ENCODE data around the gene TM9SF2.

- TF ChIP-seq EP300 (IDR thresholded peaks at IDR 0.05; ENCODE audit: low read depth) (no peak), CTCF (IDR thresholded peaks at IDR 0.05) (no peak)
Measured at GRCh38 chr13:99517577-99517976, 16.3 kb downstream of the TM9SF2 start.

Data from transverse colon (tissue), 3 donors.